GM21576 (cell line): ENCODE measurements around the gene PRKAR1B.

Source experiments
- ATAC-seq: cut with Tn5 transposase; IDR thresholded peaks from one replicate; pipeline ENCODE4 v1.9.1; 2021; ENCODE audit warnings: mild to moderate bottlenecking, moderate library complexity; ENCODE audit not compliant: unreplicated experiment

PRKAR1B gene

GRCh38 chr7:501526-501925, 225.6 kb downstream of the PRKAR1B start:
- no peak for ATAC-seq

DNA sequence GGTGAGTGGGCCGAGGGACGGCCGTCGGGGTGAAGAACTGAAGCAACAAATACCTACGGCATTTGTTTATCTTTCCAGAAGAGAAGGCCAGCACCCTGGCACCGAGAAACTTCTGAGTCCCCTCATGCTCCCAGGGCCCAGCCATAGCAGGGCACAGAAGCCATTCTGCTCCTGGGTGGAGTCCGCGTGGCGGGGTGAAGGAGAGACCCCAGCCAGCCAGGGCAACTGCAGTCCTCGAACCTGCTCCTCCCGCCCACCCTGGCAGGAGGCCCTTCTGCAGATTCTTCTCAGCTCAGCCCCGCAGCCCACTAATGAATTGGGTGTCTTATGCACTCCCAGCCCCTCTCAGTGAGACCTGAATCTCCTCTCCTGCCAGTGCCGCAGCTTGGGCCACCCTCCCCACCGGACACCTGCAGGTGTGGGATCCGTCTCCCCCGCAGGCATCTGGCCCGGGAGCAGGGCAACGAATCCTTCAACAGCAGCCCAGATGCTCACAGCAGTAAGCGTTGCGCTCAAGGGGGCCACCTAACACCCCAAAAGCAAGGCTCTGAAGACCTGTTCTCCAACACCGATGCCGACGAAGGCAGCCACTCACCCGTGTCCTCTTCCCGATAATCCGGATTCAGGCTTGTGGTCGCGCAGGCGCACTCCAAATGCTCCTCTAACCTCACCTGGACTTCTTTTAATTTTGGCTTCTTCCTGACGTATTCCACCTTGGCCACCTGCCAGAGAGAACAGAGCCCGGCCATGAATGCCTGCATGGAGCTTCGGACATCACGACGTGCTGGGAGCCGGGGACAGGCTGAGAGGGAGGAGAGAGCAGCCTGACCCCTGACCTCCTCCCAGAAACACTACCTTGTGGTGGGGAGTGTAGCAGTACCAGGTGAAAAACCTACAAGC, 226.3 kb downstream of the PRKAR1B start:
- ATAC-seq: no peak

GRCh38 chr7:499853-500485, 227.1 kb downstream of the PRKAR1B start:
- ATAC-seq: no peak
